ENCODE data around the gene AFG1L. TPM values are rescaled to one million over a fixed set of nuclear protein-coding genes. Genes with fewer than 3 reads are reported as not detected.
"Not testable (repeated sequence)": the region's sequence is repeated elsewhere in the genome, so short reads cannot be mapped to it uniquely, and the experiment has no call there.

The AFG1L gene
- total RNA-seq, 1 experiment from 2014 or later: 2.5 TPM

DNA sequence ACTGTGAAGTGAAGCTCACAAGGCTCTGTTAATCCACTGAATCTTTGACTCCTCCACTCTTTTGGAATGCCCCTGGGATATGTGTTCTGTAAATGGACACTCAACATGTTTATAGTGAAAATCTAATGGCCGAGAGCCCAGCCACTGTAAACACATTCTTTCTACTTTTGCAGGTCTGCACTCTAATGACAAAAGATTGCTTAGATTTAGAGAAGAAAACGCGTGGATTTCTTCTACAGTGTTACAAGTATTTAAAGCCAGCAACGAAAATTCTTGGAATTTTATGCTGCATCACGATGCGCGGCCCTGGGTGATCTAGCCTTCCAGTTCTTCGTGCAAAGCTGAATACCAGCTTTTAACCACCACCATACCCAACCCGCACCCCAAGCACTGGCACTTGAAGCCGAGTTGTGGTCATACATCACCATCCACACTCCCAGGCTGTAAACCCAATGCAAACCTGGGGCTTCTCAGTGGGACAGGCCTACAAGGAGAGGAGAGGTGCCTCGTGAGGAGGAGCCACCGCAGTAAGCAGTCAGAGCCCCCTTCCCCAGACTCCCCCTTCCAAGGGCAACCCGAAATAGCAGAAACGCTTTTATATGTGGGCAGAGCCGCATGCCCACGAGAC, 262.1 kb downstream of the AFG1L start:
- peak; percentile 15 for DNase-seq (ENCODE audit: low spot score)

DNA sequence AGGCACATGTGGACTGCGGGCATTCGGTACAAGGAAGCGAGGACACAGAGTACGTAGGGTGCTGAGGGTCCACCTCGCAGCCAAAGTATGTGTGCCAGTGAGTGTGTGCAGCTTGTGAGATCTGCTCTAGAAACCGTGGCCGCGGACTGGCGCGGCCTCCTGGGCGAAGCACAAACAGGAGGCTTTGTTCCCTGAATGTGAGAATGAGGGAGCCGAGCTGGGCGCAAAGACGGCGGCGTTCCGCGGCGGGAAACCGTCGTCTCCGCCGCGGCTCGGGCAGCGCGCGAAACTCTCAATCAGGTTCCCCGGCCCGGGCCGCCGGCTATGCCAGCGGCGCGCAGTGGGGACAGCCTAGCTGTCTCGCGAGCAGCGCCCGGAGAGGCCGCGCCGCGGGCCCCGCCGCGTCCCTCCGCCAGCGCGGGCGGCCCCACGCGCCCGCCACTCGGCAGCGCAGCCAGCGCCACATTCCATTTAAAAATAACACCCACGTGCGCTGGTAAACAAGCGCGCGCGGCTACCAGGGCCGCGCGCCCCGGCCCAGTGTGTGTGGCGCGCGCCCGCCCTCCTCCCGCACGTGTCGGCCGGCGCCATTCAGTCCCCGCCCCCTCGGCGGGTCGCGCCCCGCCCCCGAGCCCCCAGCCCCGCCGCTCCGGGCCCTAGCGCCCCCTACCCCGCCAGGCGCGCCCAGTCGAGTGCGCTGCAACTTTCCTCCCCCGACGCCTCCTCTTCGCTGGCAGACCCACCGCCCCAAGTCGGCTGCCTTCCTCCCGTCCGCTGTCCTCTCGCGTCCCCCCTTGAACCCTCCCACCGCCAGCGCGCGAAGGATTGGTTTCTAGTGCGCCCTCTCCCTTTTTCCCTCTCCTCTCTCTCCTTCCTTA, 262.9 kb downstream of the AFG1L start:
- peak; percentile 62 for DNase-seq (ENCODE audit: low spot score)

DNA sequence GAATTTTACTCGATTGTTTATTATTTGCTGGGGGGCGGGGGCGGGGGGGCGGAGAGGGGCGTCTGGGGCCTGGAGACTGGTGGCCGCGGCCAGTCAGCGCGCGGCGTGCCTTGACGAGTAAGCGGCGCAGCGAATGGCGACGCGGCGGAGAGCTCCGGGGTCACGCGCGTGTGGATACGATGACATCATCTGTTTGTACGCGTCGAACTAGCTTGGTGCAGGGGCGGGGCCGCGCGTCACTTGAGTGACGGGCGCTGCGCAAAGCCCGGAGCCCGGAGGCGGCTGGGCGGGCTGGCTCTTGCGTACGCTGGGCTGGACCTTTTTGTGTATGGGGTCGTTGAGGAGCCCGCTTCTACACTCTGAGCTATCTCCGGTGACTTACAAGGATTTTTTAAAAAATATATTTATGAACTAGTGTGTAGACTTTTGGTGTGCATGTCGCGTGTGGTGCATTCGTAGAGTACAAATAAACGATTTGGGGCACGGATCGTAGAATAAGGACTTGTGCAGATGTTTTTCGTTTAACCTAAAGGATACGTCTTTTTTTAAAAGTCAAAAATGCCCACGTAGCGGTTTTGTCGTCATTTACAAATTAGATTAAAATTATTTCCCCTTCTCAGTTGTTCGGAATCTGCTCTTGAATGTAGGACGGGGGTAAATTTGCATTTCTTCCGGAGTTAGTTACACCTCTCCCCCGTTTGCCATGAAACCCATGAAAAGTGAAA, 263.7 kb downstream of the AFG1L start:
- DNase-seq (ENCODE audit: low spot score): peak; percentile 96

DNA sequence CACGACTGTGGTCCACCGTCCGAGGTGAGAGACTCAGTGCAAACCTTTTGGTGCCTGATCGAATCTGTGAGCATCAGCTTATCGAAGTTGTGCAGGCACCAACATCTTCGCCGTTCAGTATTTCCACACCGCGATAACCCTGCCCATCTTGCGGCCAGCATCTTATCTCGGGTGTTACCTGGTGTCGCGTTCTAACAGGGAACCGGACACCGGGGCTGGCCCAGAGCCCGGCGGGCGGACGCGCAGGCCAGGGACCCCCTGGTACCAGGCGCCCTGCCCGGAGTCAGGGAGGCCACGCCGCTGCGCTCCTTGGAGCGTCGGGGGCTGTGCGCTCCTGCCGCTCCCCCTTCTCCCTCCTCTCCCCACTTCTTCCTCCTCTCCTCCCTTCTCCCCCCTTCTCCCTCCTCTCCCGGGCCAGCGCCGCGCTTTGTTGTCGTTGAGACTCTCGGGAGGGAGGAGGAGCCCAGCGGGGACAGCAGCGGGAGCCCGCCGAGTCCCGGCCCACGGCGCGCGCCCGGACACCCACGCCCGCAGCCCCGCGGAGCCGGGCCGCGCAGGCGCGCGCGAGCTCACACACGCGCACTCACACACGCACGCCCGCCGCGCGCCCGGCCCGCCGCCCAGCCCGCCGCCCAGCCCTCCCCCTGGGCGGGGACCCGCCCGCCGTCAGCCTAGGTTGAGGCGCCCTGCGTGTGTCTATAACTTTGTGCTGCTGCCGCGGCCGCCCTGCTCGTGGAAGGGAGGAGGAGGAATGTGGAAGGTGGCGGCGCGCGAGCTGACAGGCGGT, 264.4 kb downstream of the AFG1L start:
- DNase-seq (ENCODE audit: low spot score): peak; percentile 79

DNA sequence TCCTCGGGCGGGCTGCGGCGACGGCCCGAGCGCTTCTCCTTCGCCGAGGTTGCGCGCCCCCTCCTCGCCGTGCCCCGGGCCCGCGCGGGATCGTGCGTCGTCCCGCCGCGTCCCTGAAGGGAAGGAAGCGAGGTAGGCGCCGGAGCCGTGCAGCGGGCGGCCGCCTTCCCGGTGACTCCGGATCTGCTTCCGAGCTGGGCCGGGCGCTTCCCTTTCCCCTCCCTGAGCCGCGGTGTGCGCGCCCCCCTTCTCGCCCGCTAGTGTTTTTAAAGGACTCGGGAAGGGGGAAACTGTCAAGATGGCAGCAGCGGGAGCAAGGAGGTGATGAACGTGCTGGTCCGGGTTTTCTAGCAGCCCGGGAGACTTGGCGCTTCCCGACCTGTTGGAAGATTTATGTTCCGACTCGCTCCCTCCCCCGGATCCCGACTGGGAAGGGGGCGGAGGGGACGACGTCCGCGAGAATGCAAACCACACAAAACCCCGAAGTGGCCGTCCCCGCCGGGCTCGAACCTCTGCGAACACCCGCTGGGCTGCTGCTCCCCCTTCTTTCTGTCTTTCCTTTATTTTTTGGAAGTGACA, 265.1 kb downstream of the AFG1L start:
- peak; percentile 67 for DNase-seq (ENCODE audit: low spot score)

DNA sequence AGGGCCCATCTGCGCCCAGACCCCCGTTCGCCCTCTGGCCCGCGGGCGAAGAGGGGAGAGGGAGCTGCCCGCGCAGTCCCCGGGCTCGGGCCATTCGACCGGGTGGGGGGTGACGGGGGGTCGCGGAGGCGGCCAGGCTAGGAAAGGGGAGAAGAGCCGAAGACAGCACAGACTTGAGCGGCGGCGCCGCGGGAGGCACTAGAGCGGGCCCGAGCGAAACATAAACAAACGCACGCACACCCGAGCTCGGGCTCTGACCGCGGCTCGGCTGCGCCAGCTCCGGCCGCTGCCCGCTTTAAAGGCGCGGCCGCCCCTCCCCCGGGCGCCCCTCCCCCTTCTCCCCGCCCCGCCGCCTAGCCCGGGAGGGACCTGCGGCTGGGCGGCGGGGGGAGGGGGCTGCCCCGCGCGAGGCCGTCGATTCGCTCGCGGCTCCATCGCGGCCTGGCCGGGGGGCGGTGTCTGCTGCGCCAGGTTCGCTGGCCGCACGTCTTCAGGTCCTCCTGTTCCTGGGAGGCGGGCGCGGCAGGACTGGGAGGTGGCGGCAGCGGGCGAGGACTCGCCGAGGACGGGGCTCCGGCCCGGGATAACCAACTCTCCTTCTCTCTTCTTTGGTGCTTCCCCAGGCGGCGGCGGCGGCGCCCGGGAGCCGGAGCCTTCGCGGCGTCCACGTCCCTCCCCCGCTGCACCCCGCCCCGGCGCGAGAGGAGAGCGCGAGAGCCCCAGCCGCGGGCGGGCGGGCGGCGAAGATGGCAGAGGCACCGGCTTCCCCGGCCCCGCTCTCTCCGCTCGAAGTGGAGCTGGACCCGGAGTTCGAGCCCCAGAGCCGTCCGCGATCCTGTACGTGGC, 265.8 kb downstream of the AFG1L start, which contains the start of gene FOXO3:
Gene FOXO3, plus strand, starts transcription at position 455 of the 846 bp plus-strand sequence. Its CDS starts 292 bp downstream, at position 747.
- peak; percentile 87 for DNase-seq (ENCODE audit: low spot score)

DNA sequence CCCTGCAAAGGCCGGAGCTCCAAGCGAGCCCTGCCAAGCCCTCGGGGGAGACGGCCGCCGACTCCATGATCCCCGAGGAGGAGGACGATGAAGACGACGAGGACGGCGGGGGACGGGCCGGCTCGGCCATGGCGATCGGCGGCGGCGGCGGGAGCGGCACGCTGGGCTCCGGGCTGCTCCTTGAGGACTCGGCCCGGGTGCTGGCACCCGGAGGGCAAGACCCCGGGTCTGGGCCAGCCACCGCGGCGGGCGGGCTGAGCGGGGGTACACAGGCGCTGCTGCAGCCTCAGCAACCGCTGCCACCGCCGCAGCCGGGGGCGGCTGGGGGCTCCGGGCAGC, 266.4 kb downstream of the AFG1L start:
- not testable (repeated sequence) for DNase-seq (ENCODE audit: low spot score)

DNA sequence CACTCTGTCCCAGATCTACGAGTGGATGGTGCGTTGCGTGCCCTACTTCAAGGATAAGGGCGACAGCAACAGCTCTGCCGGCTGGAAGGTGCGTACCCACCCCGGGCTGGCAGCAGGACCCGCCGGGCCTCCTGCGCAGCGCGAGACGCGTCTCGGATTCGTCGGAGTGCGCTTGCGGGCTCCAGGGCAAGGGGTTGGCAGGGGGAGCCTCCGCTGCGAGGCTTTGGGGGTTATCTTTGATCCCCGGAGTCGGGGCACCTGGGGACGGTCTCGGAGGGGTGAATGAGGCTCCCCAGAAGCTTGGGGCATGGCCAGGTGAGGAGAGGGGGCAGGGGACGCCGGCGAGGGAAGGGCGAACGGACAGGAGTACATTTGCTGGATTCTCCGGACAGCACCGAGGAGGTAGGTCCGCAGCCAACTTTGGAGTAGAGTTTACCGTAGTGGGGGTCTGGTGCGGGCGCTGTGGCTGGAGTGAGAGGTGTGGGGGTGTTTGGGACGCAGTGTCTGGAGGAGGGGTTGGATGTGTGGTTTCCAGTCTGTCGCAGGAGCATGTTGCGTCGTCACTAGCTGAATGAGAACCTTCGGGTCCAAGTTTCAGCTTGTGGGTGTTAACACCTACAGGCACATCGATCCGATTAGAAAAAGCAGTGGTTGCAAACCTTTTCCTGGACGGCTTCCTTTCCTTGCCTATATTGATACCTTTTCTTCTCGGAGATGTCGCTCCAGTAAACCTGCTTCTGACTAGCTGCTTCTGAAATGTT, 267.1 kb downstream of the AFG1L start:
- DNase-seq (ENCODE audit: low spot score): peak; percentile 77

DNA sequence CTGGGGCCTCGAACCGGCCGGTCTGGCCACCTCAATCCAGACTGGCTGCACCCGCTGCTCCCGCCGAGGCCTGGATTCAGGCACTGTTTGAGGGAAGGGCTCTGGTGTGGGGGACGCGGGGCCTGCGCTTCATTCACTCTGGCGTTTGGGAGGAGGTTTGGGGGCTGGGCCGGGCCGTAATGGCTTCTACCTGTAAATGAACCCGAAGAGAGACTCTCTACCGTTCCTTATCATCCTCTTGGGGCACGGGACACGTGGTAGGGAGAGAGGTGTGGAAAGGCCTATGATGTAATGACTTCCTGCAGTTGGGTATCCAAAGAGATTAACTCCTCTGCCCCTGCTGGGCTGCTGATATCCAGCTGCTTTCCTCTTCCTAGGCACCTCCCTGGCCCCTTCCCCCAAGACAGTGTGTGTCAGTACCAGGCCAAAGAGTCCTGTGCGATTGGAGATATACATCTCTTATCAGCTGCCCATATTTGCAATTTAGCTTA, 267.7 kb downstream of the AFG1L start:
- peak; percentile 88 for DNase-seq (ENCODE audit: low spot score)

DNA sequence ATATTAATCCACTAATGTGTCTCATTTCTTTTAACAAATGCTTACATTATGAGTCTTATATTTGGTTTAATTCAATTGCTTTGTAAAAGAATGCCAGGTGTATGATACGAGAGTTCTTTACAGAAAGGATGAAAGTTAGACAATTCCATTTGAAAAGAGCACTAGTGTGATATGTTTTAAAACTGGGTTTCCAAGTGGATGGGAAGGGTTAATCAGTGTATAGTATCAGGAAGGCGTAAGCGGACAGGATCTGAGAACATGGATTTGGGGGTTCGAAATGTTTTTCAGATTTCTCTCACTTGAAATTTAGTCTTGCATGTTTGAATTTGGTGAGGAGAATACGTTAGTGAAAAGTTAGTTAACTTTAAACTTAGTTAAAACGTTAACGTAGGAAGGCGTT, 268.4 kb downstream of the AFG1L start:
- DNase-seq (ENCODE audit: low spot score): no peak

DNA sequence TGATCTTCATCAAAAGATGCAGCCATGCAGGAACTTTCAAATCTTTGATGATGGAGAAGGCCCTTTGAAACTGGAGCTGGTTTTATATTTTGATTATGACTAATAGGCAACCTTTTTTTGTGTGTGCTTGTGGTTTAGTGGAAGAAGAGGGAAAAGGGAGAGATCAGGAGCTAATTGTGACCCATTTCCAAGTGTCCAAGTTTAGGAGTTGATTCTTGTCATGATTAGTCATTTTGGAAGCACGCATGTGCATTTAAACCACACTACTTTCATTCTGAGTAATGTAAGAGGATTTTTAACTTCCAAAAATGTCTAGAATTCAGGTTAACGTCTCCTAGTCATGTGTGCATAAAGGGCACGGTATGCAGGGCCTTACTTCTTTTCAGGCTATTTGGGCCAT, 269.3 kb downstream of the AFG1L start:
- DNase-seq (ENCODE audit: low spot score): no peak

DNA sequence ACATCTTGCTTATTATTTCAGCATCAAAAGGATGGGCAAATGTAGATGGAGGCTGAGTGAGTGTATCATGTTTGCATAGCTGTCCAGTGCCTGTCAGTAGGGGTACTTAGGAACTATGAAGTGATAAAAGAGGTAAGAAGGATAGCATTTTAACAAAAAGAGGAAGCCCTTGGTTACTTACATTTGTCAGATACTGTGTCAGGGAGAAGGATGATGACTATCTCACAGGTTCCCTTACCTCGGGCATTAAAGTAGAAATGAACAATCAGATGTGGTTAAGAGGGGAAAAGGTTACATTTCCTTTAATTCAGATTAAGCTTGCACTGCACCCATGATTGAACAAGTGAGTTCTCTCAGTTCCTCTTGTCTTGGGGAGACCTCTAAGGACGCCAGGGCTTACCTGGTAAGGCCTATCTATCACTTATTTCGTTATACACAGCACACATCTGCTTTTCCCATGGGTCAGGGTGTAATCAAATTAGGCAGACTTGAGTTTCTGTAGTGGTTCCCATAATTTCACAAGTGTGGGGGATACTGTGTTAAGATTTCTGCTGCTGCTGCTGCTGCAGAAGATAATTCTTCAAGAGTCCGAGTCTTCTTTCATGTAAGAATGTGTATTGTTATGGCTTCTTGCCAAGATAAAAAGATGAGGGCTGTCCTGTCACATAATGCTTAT, 270.4 kb downstream of the AFG1L start:
- DNase-seq (ENCODE audit: low spot score): no peak

DNA sequence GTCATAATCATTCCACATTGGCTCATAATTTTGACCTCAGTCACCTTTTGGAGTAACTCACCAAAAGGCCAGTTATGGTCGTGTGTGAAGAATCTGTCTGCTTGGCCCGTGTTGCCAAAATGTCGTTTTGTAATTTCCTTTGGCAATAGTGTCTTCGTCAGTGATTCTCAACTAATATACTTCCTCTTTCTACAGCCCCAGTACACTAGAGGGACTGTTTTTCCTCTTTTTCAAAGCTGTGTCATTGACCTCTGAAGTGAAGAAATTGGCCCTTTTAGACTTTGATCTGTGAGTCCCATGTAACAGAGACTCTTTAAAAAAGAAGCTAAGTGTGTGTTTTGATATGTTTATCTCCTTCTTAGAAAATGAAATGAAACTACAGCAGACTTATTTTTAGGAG, 271.0 kb downstream of the AFG1L start:
- no peak for DNase-seq (ENCODE audit: low spot score)

DNA sequence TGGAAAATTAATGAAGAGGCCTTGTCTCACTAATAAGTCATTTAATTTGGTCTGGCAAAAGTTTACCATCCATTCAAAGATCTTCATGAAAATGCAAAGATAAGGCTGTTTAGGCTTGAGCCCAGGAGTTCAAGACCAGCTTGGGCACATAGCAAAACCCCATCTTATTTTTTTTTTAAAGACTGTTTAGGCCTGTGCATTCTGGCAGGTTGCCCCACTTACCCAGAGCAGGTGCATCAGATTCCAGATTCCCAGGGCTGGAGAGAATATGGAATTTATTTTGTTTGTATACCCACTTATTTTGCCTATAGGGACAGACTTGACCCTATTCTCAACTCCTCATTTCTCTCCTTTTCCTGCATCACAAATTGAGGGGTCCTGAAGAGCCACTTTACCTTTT, 271.6 kb downstream of the AFG1L start:
- no peak for DNase-seq (ENCODE audit: low spot score)

DNA sequence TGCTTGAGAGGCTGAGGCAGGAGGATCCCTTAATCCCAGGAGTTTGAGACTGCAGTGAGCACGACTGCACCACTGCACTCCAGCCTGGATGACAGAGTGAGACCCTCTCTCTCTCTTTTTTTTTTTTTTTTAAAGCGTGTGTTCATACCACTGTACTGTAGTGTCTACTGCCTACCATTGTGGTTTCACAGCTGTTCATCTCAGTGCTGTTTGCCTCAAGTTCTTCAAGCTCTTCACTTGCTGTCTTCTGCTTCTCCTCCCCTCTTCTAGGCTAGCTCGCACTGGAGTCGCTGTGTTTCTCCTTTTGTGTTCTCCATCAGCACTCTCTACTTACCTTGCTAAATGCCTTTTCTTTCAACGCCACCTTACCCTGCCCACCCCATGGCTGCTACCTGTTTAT, 273.2 kb downstream of the AFG1L start:
- no peak for DNase-seq (ENCODE audit: low spot score)

DNA sequence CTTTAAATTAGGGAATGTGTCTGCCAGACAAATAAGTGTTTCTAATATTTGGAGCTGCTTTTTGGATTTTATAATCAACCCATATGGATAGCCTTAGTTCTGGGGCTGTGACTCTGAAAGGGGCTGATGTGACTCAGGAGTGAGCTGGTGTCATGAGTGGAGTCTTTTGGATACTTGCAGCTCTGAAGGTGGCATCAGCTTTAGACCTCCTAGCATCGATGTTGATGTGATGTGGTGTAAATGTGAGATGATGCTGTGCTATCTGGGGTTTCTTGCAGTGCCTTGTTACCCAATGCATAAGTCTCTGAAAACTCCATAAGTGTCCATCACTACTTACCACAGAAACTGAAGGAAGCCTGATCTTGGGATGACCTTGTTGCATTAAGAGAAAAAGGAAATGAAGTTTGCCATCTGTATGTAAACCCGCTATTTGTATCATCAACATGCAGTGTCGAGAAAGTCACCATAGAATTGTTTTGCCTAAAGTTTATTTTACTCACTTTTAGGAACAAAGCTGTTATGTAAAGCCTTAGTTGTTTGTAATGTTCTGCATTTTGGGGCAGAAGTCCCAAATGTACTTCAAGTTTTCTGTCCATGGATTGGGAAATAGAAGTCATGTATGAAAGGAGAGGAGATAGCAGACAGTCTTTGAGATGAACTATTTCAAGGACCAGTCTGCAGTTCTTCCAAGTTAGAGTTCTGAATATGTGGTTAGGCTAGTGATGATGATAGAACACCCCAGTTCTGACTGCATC, 273.9 kb downstream of the AFG1L start:
- no peak for DNase-seq (ENCODE audit: low spot score)

DNA sequence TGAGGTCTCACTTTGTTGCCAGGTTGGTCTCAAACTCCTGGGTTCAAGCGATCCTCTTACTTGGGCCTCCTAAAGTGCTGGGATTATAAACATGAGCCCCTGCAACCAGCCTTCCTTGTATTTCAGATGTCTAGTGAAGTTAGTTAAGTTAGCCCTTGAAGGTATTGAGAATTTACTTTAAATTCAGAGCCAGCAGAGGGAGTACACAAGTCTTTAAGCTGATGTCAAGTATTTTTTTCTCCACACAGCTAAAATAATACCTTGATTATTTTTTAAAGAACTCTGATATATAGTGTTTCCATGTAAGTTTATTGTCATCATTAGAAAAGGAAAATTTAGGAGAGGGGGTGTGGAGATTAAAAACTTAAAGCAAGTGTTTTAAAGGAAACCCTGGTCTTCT, 275.7 kb downstream of the AFG1L start:
- no peak for DNase-seq (ENCODE audit: low spot score)

All from HT-29 (cell line).